Measurements from ENCODE around the gene MSL1.

MSL1 gene

DNA sequence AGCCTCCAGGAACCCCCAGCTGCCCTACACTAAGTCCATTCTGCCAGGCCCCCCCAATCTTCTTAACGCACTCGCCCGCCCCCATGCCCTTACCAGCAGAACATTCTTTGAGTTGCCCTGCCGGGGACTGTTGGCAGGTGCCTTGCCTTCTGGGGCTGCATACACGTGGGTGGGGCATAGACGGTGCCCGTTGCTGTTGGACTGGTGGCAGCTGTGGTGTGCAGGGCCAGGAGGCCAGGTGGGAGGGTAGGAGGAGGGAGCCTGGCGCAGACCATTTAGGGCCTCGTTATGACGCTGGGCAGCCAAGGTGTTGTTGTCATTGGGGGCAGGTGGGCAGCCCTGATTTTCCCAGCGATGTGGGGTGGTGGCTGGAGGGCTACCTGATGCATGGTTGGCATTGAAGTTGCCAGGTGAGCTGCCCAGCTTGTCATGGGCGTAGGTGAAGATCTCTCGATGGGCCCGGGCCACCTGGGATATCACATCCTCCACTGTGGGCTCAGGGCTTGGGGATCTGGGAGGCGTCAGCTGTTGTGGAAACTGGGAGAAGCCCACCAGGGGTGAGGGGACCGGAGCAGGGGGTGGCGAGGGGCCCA lies 26.3 kb upstream of the MSL1 start:
- no peak overlapping the region for H3K9ac ChIP-seq
- no peak overlapping the region for H3K4me2 ChIP-seq (ENCODE audit: low read length)
- peaks cover 9% of the 10 kb centered on the region for H3K4me1 ChIP-seq
- H3K9me3 ChIP-seq (ENCODE audit: control insufficient read depth, low read length): no peaks in the 10 kb centered on the region
- H3K79me2 ChIP-seq: no peaks in the 10 kb centered on the region
- no peak overlapping the region for H3K4me3 ChIP-seq (ENCODE audit: low read depth, low read length)
- H3K27me3 ChIP-seq (ENCODE audit: control insufficient read depth, insufficient read depth, low read length): no peaks in the 10 kb centered on the region
- no peak overlapping the region for H2AFZ ChIP-seq
- TF ChIP-seq, protein P1, sequence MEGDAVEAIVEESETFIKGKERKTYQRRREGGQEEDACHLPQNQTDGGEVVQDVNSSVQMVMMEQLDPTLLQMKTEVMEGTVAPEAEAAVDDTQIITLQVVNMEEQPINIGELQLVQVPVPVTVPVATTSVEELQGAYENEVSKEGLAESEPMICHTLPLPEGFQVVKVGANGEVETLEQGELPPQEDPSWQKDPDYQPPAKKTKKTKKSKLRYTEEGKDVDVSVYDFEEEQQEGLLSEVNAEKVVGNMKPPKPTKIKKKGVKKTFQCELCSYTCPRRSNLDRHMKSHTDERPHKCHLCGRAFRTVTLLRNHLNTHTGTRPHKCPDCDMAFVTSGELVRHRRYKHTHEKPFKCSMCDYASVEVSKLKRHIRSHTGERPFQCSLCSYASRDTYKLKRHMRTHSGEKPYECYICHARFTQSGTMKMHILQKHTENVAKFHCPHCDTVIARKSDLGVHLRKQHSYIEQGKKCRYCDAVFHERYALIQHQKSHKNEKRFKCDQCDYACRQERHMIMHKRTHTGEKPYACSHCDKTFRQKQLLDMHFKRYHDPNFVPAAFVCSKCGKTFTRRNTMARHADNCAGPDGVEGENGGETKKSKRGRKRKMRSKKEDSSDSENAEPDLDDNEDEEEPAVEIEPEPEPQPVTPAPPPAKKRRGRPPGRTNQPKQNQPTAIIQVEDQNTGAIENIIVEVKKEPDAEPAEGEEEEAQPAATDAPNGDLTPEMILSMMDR (IDR thresholded peaks at IDR 0.05): no peak
- no peak overlapping the region for H3K27ac ChIP-seq
- no peaks in the 10 kb centered on the region for H3K36me3 ChIP-seq (ENCODE audit: control insufficient read depth, insufficient read depth, low read length)

- H3K4me3 ChIP-seq (ENCODE audit: low read depth, low read length): no peak overlapping the region
- no peak overlapping the region for H3K9ac ChIP-seq
- TF ChIP-seq, protein P1 (IDR thresholded peaks at IDR 0.05): no peak
Measured at GRCh38 chr17:40095944-40096791, 25.6 kb upstream of the MSL1 start.

GRCh38 chr17:40097087-40097486 lies 24.7 kb upstream of the MSL1 start:
- Histone ChIP-seq H3K4me1 (peaks cover 18% of the 10 kb centered on the region), H2AFZ (no peak overlapping the region), H3K4me2 (ENCODE audit: low read length) (no peak overlapping the region), H3K27me3 (ENCODE audit: control insufficient read depth, insufficient read depth, low read length) (no peaks in the 10 kb centered on the region), H3K4me3 (ENCODE audit: low read depth, low read length) (no peak overlapping the region), H3K9me3 (ENCODE audit: control insufficient read depth, low read length) (no peaks in the 10 kb centered on the region), H3K36me3 (ENCODE audit: control insufficient read depth, insufficient read depth, low read length) (no peaks in the 10 kb centered on the region), H3K79me2 (no peaks in the 10 kb centered on the region), H3K9ac (no peak overlapping the region), H3K27ac (peak overlapping the region; percentile 91)
- TF ChIP-seq, protein P1 (IDR thresholded peaks at IDR 0.05): no peak

More at GRCh38 chr17:40095944-40096791, 25.6 kb upstream of the MSL1 start:
- no peak overlapping the region for H2AFZ ChIP-seq
- H3K79me2 ChIP-seq: no peaks in the 10 kb centered on the region
- no peaks in the 10 kb centered on the region for H3K36me3 ChIP-seq (ENCODE audit: control insufficient read depth, insufficient read depth, low read length)
- peaks cover 14% of the 10 kb centered on the region for H3K4me1 ChIP-seq
- H3K4me2 ChIP-seq (ENCODE audit: low read length): no peak overlapping the region
- peak overlapping the region; percentile 24 for H3K27ac ChIP-seq
- no peaks in the 10 kb centered on the region for H3K9me3 ChIP-seq (ENCODE audit: control insufficient read depth, low read length)
- no peaks in the 10 kb centered on the region for H3K27me3 ChIP-seq (ENCODE audit: control insufficient read depth, insufficient read depth, low read length)

- H3K36me3 ChIP-seq (ENCODE audit: control insufficient read depth, insufficient read depth, low read length): no peaks in the 10 kb centered on the region
- peak overlapping the region; percentile 75 for H3K4me3 ChIP-seq (ENCODE audit: low read depth, low read length)
- TF ChIP-seq, protein P1 (IDR thresholded peaks at IDR 0.05): no peak
Measured at GRCh38 chr17:40097931-40098845, 23.6 kb upstream of the MSL1 start.

More at GRCh38 chr17:40097931-40098845, 23.6 kb upstream of the MSL1 start:
- peak overlapping the region; percentile 91 for H3K27ac ChIP-seq
- no peaks in the 10 kb centered on the region for H3K9me3 ChIP-seq (ENCODE audit: control insufficient read depth, low read length)
- peak overlapping the region; percentile 63 for H2AFZ ChIP-seq
- no peaks in the 10 kb centered on the region for H3K27me3 ChIP-seq (ENCODE audit: control insufficient read depth, insufficient read depth, low read length)
- peaks cover 22% of the 10 kb centered on the region for H3K4me1 ChIP-seq
- no peaks in the 10 kb centered on the region for H3K79me2 ChIP-seq
- peak overlapping the region; percentile 85 for H3K4me2 ChIP-seq (ENCODE audit: low read length)
- no peak overlapping the region for H3K9ac ChIP-seq

Data from parathyroid adenoma (tissue), 2 donors.